Brain pericyte (primary cell): Measurements from ENCODE around the gene KIAA0232.
"Not testable (repeated sequence)": the region's sequence is repeated elsewhere in the genome, so short reads cannot be mapped to it uniquely, and the experiment has no call there.

Experiments
- DNase-seq: peaks from one replicate; pipeline ENCODE4 v3.0.0-alpha.2; 2012; ENCODE audit warnings: low read depth, low spot score

Gene KIAA0232

GRCh38 chr4:6806924-6807626, 24.5 kb downstream of the KIAA0232 start:
- no peak for DNase-seq

GRCh38 chr4:6808259-6808658, 25.7 kb downstream of the KIAA0232 start:
- no peak for DNase-seq

GRCh38 chr4:6811165-6811564, 28.6 kb downstream of the KIAA0232 start:
- DNase-seq, result no peak

- DNase-seq, result no peak
Measured at GRCh38 chr4:6812766-6813165, 30.2 kb downstream of the KIAA0232 start.

- no peak for DNase-seq
Measured at GRCh38 chr4:6813725-6814124, 31.2 kb downstream of the KIAA0232 start.

GRCh38 chr4:6815029-6815836, 32.7 kb downstream of the KIAA0232 start:
- DNase-seq, result no peak

- DNase-seq, result no peak
Measured at GRCh38 chr4:6819295-6819694, 36.8 kb downstream of the KIAA0232 start.

- no peak for DNase-seq
Measured at GRCh38 chr4:6820695-6821094, 38.2 kb downstream of the KIAA0232 start.

- DNase-seq, result no peak
Measured at GRCh38 chr4:6824071-6824470, 41.5 kb downstream of the KIAA0232 start.

GRCh38 chr4:6824772-6825402, 42.4 kb downstream of the KIAA0232 start:
- no peak for DNase-seq

- DNase-seq, result no peak
Measured at GRCh38 chr4:6825403-6825802, 42.9 kb downstream of the KIAA0232 start.

GRCh38 chr4:6826781-6827508, 44.4 kb downstream of the KIAA0232 start:
- no peak for DNase-seq

GRCh38 chr4:6829086-6829485, 46.6 kb downstream of the KIAA0232 start:
- no peak for DNase-seq

GRCh38 chr4:6834867-6835266, 52.3 kb downstream of the KIAA0232 start:
- DNase-seq, result no peak

GRCh38 chr4:6835616-6836015, 53.1 kb downstream of the KIAA0232 start:
- not testable (repeated sequence) for DNase-seq

GRCh38 chr4:6837106-6837505, 54.6 kb downstream of the KIAA0232 start:
- not testable (repeated sequence) for DNase-seq

- no peak for DNase-seq
Measured at GRCh38 chr4:6839579-6839978, 57.1 kb downstream of the KIAA0232 start.

GRCh38 chr4:6840062-6840976, 57.8 kb downstream of the KIAA0232 start:
- DNase-seq, result no peak

GRCh38 chr4:6845027-6845426, 62.5 kb downstream of the KIAA0232 start:
- DNase-seq, result no peak

GRCh38 chr4:6845574-6845973, 63.0 kb downstream of the KIAA0232 start:
- DNase-seq, result no peak

- no peak for DNase-seq
Measured at GRCh38 chr4:6847178-6847577, 64.7 kb downstream of the KIAA0232 start.
